Measurements from ENCODE around the gene ZDHHC11.
A peak's percentile ranks its signal among the peaks of the same experiment; 100 is the strongest.
"Not testable (repeated sequence)": the region's sequence is repeated elsewhere in the genome, so short reads cannot be mapped to it uniquely, and the experiment has no call there.

The ZDHHC11 gene

GRCh38 chr5:811384-811783 lies 39.4 kb downstream of the ZDHHC11 start:
- not testable (repeated sequence) for DNase-seq (ENCODE audit: low spot score)

- not testable (repeated sequence) for DNase-seq (ENCODE audit: low spot score)
These were observed 42.9 kb downstream of the ZDHHC11 start for GRCh38 chr5:807719-808514.

GRCh38 chr5:801472-801871 lies 49.3 kb downstream of the ZDHHC11 start:
- no peak for DNase-seq (ENCODE audit: low spot score)

- DNase-seq (ENCODE audit: low spot score) = not testable (repeated sequence)
These were observed 49.7 kb downstream of the ZDHHC11 start for GRCh38 chr5:801055-801454.

GRCh38 chr5:798505-799138 lies 52.2 kb downstream of the ZDHHC11 start:
- not testable (repeated sequence) for DNase-seq (ENCODE audit: low spot score)

GRCh38 chr5:797986-798385 lies 52.8 kb downstream of the ZDHHC11 start:
- not testable (repeated sequence) for DNase-seq (ENCODE audit: low spot score)

GRCh38 chr5:795873-796272 lies 54.9 kb downstream of the ZDHHC11 start:
- not testable (repeated sequence) for DNase-seq (ENCODE audit: low spot score)

- DNase-seq (ENCODE audit: low spot score) = not testable (repeated sequence)
These were observed 55.8 kb downstream of the ZDHHC11 start for GRCh38 chr5:794948-795347.

- DNase-seq (ENCODE audit: low spot score) = not testable (repeated sequence)
These were observed 62.1 kb downstream of the ZDHHC11 start for GRCh38 chr5:788703-789102.

- not testable (repeated sequence) for DNase-seq (ENCODE audit: low spot score)
These were observed 62.9 kb downstream of the ZDHHC11 start for GRCh38 chr5:787857-788233.

GRCh38 chr5:787224-787856 lies 63.4 kb downstream of the ZDHHC11 start:
- not testable (repeated sequence) for DNase-seq (ENCODE audit: low spot score)

GRCh38 chr5:785181-785705 lies 65.5 kb downstream of the ZDHHC11 start:
- DNase-seq (ENCODE audit: low spot score) = not testable (repeated sequence)

- DNase-seq (ENCODE audit: low spot score) = peak; percentile 16
These were observed 66.2 kb downstream of the ZDHHC11 start, which contains the start of gene ZDHHC11B for GRCh38 chr5:784428-785177. ZDHHC11B (minus strand) TSS chr5:784729; CDS start chr5:766919, 17,810 bp downstream.

- DNase-seq (ENCODE audit: low spot score) = not testable (repeated sequence)
These were observed 66.8 kb downstream of the ZDHHC11 start for GRCh38 chr5:783881-784427.

GRCh38 chr5:783049-783802 lies 67.6 kb downstream of the ZDHHC11 start:
- DNase-seq (ENCODE audit: low spot score) = not testable (repeated sequence)

GRCh38 chr5:782356-782755 lies 68.4 kb downstream of the ZDHHC11 start:
- DNase-seq (ENCODE audit: low spot score) = not testable (repeated sequence)

- DNase-seq (ENCODE audit: low spot score) = not testable (repeated sequence)
These were observed 70.2 kb downstream of the ZDHHC11 start for GRCh38 chr5:780571-780970.

GRCh38 chr5:778967-779366 lies 71.8 kb downstream of the ZDHHC11 start:
- DNase-seq (ENCODE audit: low spot score) = not testable (repeated sequence)

GRCh38 chr5:778421-778820 lies 72.4 kb downstream of the ZDHHC11 start:
- DNase-seq (ENCODE audit: low spot score) = not testable (repeated sequence)

GRCh38 chr5:777756-778161 lies 73.0 kb downstream of the ZDHHC11 start:
- no peak for DNase-seq (ENCODE audit: low spot score)
